ENCODE data around the gene FPGS.

FPGS gene

DNA sequence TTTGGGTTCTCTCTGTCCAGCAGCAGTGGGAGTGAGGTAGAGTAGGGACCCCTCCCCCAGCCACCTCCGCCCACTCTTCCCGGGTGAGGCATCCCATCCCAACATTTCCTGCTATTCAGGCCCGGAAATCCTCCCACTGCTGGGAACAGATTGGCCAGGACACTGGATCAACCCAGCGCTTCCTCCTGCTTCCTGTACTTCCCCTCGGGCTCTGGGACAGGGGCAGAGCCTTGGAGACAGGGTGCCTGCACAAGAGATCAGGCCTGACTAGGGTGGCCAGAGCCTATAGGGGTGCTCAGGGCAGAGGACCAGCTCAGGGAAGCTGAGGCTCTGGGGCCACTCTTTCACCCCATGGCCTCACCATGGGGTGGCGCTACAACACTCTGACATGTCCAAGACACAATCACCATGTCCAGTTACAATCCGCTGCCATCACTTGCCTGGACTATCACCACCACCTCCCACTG is 38.7 kb upstream of the FPGS start:
- H3K27ac ChIP-seq (ENCODE audit: low read depth, low read length): no peak overlapping the region
- H3K4me3 ChIP-seq (ENCODE audit: low read length): no peak overlapping the region
- TF ChIP-seq CTCF (IDR thresholded peaks at IDR 0.05; ENCODE audit: low read depth, low read length, poor library complexity, severe bottlenecking) (peak; percentile 69), EZH2phosphoT487 (IDR thresholded peaks at IDR 0.05; ENCODE audit: borderline replicate concordance, low read length) (no peak)
- H4K20me1 ChIP-seq (ENCODE audit: control insufficient read depth, insufficient read depth, low read depth, low read length): no peaks in the 10 kb centered on the region; the same call in 1 of the 2 replicates
- no peak overlapping the region for H3K4me2 ChIP-seq (ENCODE audit: low read length)
- peaks cover 3% of the 10 kb centered on the region for H3K79me2 ChIP-seq (ENCODE audit: control insufficient read depth, low read length)
- peaks cover 15% of the 10 kb centered on the region for H3K36me3 ChIP-seq (ENCODE audit: control insufficient read depth, low read length)
- no peaks in the 10 kb centered on the region for H3K9me2 ChIP-seq (replicated peaks; ENCODE audit: control insufficient read depth, low read length)
- H3K9me3 ChIP-seq (ENCODE audit: control insufficient read depth, insufficient read depth, low read length): no peaks in the 10 kb centered on the region
- H3F3A ChIP-seq (ENCODE audit: control insufficient read depth, insufficient read depth): no peaks in the 10 kb centered on the region
- no peaks in the 10 kb centered on the region for H3K27me3 ChIP-seq (ENCODE audit: control insufficient read depth, low read length)
- H3K4me1 ChIP-seq (ENCODE audit: control insufficient read depth, low read length): peaks cover 14% of the 10 kb centered on the region

- H3K9me3 ChIP-seq (ENCODE audit: control insufficient read depth, insufficient read depth, low read length): no peaks in the 10 kb centered on the region
- H3K27me3 ChIP-seq (ENCODE audit: control insufficient read depth, low read length): no peaks in the 10 kb centered on the region
- H3K79me2 ChIP-seq (ENCODE audit: control insufficient read depth, low read length): peaks cover 8% of the 10 kb centered on the region
- no peaks in the 10 kb centered on the region for H3F3A ChIP-seq (ENCODE audit: control insufficient read depth, insufficient read depth)
- H3K4me2 ChIP-seq (ENCODE audit: low read length): no peak overlapping the region
- H3K27ac ChIP-seq (ENCODE audit: low read depth, low read length): no peak overlapping the region
- H3K36me3 ChIP-seq (ENCODE audit: control insufficient read depth, low read length): peaks cover 22% of the 10 kb centered on the region
- no peaks in the 10 kb centered on the region for H3K9me2 ChIP-seq (replicated peaks; ENCODE audit: control insufficient read depth, low read length)
- H4K20me1 ChIP-seq (ENCODE audit: control insufficient read depth, insufficient read depth, low read depth, low read length): peaks cover 2% of the 10 kb centered on the region; the same call in 1 of the 2 replicates
- H3K4me3 ChIP-seq (ENCODE audit: low read length): no peak overlapping the region
- H3K4me1 ChIP-seq (ENCODE audit: control insufficient read depth, low read length): peaks cover 25% of the 10 kb centered on the region
- TF ChIP-seq EZH2phosphoT487 (IDR thresholded peaks at IDR 0.05; ENCODE audit: borderline replicate concordance, low read length) (no peak), CTCF (IDR thresholded peaks at IDR 0.05; ENCODE audit: low read depth, low read length, poor library complexity, severe bottlenecking) (no peak)
Observed at GRCh38 chr9:127765418-127765817, 37.3 kb upstream of the FPGS start.

- H3K4me3 ChIP-seq (ENCODE audit: low read length): no peak overlapping the region
- H4K20me1 ChIP-seq (ENCODE audit: control insufficient read depth, insufficient read depth, low read depth, low read length): peaks cover 8% of the 10 kb centered on the region; the same call in 1 of the 2 replicates
- no peak overlapping the region for H3K27ac ChIP-seq (ENCODE audit: low read depth, low read length)
- H3K79me2 ChIP-seq (ENCODE audit: control insufficient read depth, low read length): peaks cover 12% of the 10 kb centered on the region
- H3K9me3 ChIP-seq (ENCODE audit: control insufficient read depth, insufficient read depth, low read length): no peaks in the 10 kb centered on the region
- H3K4me1 ChIP-seq (ENCODE audit: control insufficient read depth, low read length): peaks cover 39% of the 10 kb centered on the region
- H3K27me3 ChIP-seq (ENCODE audit: control insufficient read depth, low read length): no peaks in the 10 kb centered on the region
- H3K36me3 ChIP-seq (ENCODE audit: control insufficient read depth, low read length): peaks cover 30% of the 10 kb centered on the region
- no peak overlapping the region for H3K4me2 ChIP-seq (ENCODE audit: low read length)
- no peaks in the 10 kb centered on the region for H3K9me2 ChIP-seq (replicated peaks; ENCODE audit: control insufficient read depth, low read length)
- TF ChIP-seq EZH2phosphoT487 (IDR thresholded peaks at IDR 0.05; ENCODE audit: borderline replicate concordance, low read length) (no peak), CTCF (IDR thresholded peaks at IDR 0.05; ENCODE audit: low read depth, low read length, poor library complexity, severe bottlenecking) (no peak)
- peaks cover 2% of the 10 kb centered on the region; the same call in 1 of the 2 replicates for H3F3A ChIP-seq (ENCODE audit: control insufficient read depth, insufficient read depth)
Observed at GRCh38 chr9:127767410-127767809, 35.3 kb upstream of the FPGS start.

All from DOHH2 (cell line).